ENCODE measurements around the gene DDX19B. TPM values are rescaled to one million over a fixed set of nuclear protein-coding genes. Genes with fewer than 3 reads are reported as not detected.
A peak's percentile ranks its signal among the peaks of the same experiment; 100 is the strongest.

Gene DDX19B
- total RNA-seq, 1 donor from 2014 or later = 32.2 TPM

GRCh38 chr16:70380248-70380918 is 81.4 kb downstream of the DDX19B start:
- peak; percentile 78 for DNase-seq (ENCODE audit: extremely low spot score, unreplicated experiment)
- no peaks in the 10 kb centered on the region for H3K4me1 Mint-ChIP-seq (ENCODE audit: unreplicated experiment)
- peak overlapping the region; percentile 100 for H3K4me3 Mint-ChIP-seq
- no peak for TF ChIP-seq CTCF (conservative IDR thresholded peaks at IDR 0.05)
- H3K27ac Mint-ChIP-seq = peak overlapping the region; percentile 98
- no peaks in the 10 kb centered on the region for H3K27me3 Mint-ChIP-seq
- no peaks in the 10 kb centered on the region for H3K9me3 Mint-ChIP-seq
- H3K36me3 Mint-ChIP-seq = peaks cover 17% of the 10 kb centered on the region

- no peaks in the 10 kb centered on the region for H3K27me3 Mint-ChIP-seq
- TF ChIP-seq CTCF (conservative IDR thresholded peaks at IDR 0.05) = peak; percentile 54
- H3K36me3 Mint-ChIP-seq = peaks cover 16% of the 10 kb centered on the region
- peak overlapping the region; percentile 100 for H3K4me3 Mint-ChIP-seq
- peak overlapping the region; percentile 98 for H3K27ac Mint-ChIP-seq
- DNase-seq (ENCODE audit: extremely low spot score, unreplicated experiment) = peak; percentile 96
- no peaks in the 10 kb centered on the region for H3K4me1 Mint-ChIP-seq (ENCODE audit: unreplicated experiment)
- no peaks in the 10 kb centered on the region for H3K9me3 Mint-ChIP-seq
These were observed 82.1 kb downstream of the DDX19B start for GRCh38 chr16:70380919-70381603.

- Mint-ChIP-seq H3K4me3 (peak overlapping the region; percentile 100), H3K9me3 (no peaks in the 10 kb centered on the region), H3K36me3 (peaks cover 13% of the 10 kb centered on the region), H3K27ac (peak overlapping the region; percentile 98), H3K27me3 (no peaks in the 10 kb centered on the region), H3K4me1 (ENCODE audit: unreplicated experiment) (no peaks in the 10 kb centered on the region)
- no peak for TF ChIP-seq CTCF (conservative IDR thresholded peaks at IDR 0.05)
- DNase-seq (ENCODE audit: extremely low spot score, unreplicated experiment) = no peak
These were observed 82.8 kb downstream of the DDX19B start for GRCh38 chr16:70381604-70382342.

GRCh38 chr16:70383421-70383960 is 84.5 kb downstream of the DDX19B start:
- Mint-ChIP-seq H3K4me1 (ENCODE audit: unreplicated experiment) (no peaks in the 10 kb centered on the region), H3K36me3 (peaks cover 15% of the 10 kb centered on the region), H3K4me3 (peak overlapping the region; percentile 68), H3K27me3 (no peaks in the 10 kb centered on the region), H3K9me3 (no peaks in the 10 kb centered on the region), H3K27ac (peak overlapping the region; percentile 48)
- no peak for TF ChIP-seq CTCF (conservative IDR thresholded peaks at IDR 0.05)
- DNase-seq (ENCODE audit: extremely low spot score, unreplicated experiment) = no peak

Other genes starting within 250 kb of the DDX19B start
- gene PDPR, start 184.9 kb upstream of the DDX19B start, total RNA-seq (ENCODE audit: low replicate concordance) = 15.3 and 29.9 TPM in 2 replicates
- 1.1 TPM in 1 of 2 replicates, not detected in the other for gene CLEC18C, start 125.4 kb upstream of the DDX19B start, total RNA-seq (ENCODE audit: low replicate concordance)
- gene EXOSC6, start 47.2 kb upstream of the DDX19B start, total RNA-seq (ENCODE audit: low replicate concordance) = 22.0 and 27.5 TPM in 2 replicates
- 112 and 123 TPM in 2 replicates for gene AARS1, start 9.7 kb upstream of the DDX19B start, total RNA-seq (ENCODE audit: low replicate concordance)
- gene DDX19A, start 47.7 kb downstream of the DDX19B start, total RNA-seq (ENCODE audit: low replicate concordance) = 41.4 and 52.7 TPM in 2 replicates
- 8.5 and 37.2 TPM in 2 replicates for gene ST3GAL2, start 139.9 kb downstream of the DDX19B start, total RNA-seq (ENCODE audit: low replicate concordance)
- gene FCSK, start 155.4 kb downstream of the DDX19B start, total RNA-seq (ENCODE audit: low replicate concordance) = 19.5 and 23.9 TPM in 2 replicates
- 79.0 and 96.8 TPM in 2 replicates for gene COG4, start 224.4 kb downstream of the DDX19B start, total RNA-seq (ENCODE audit: low replicate concordance)
- gene SF3B3, start 224.6 kb downstream of the DDX19B start, total RNA-seq (ENCODE audit: low replicate concordance) = 283 and 429 TPM in 2 replicates